K562 (cell line): ENCODE results near the gene CDKN1C. TPM values are rescaled to one million over a fixed set of nuclear protein-coding genes. Genes with fewer than 3 reads are reported as not detected.

Experiments used
- EHMT2 ChIP-seq: fragments of 450-650 bp; IDR thresholded peaks from 2 replicates; pipeline ENCODE4 v1.6.1; 2018; ENCODE audit warnings: antibody characterized with exemption
- ETS1 ChIP-seq: conservative IDR thresholded peaks from 2 replicates; pipeline ENCODE4 v1.6.1; 2011; ENCODE audit warnings: low read depth, mild to moderate bottlenecking, low read length; ENCODE audit not compliant: control insufficient read depth
- HMG20A ChIP-seq: fragments of 450-650 bp; formaldehyde crosslinking; conservative IDR thresholded peaks from 2 replicates; pipeline ENCODE4 v1.4.0; 2020; ENCODE audit warnings: mild to moderate bottlenecking, mixed read lengths
- HSF4 ChIP-seq: fragments of 250-450 bp; sonication (Bioruptor Pico); IDR thresholded peaks from 2 replicates; pipeline ENCODE4 v2.1.2; 2022; ENCODE audit warnings: mild to moderate bottlenecking, moderate library complexity, borderline replicate concordance
- MXD1 ChIP-seq: fragments of 250-450 bp; sonication (Bioruptor Pico); IDR thresholded peaks from 2 replicates; pipeline ENCODE4 v1.8.0; 2021; ENCODE audit warnings: borderline replicate concordance, mild to moderate bottlenecking, moderate library complexity; ENCODE audit not compliant: poor library complexity, severe bottlenecking
- NCOA1 ChIP-seq: fragments of 450-650 bp; IDR thresholded peaks from 2 replicates; pipeline ENCODE4 v1.6.1; 2016; ENCODE audit warnings: low read depth
- TSC22D4 ChIP-seq: fragments of 450-650 bp; IDR thresholded peaks from 2 replicates; pipeline ENCODE4 v1.6.1; 2016; ENCODE audit warnings: missing genetic modification characterization, missing biosample characterization, control low read depth
- ZBED1 ChIP-seq: IDR thresholded peaks from 2 replicates; pipeline ENCODE4 v1.6.1; 2014
- ZBTB40 ChIP-seq, 2 experiments: fragments of 450-650 bp in 1 of 2; sonication (generic) in 1 of 2; formaldehyde crosslinking in 1 of 2; IDR thresholded peaks; 2 replicates each; pipeline versions ENCODE4 v1.7.1 to v1.9.0; 2016 to 2022; ENCODE audit warnings: inconsistent platforms in 1 of 2, mild to moderate bottlenecking in 1 of 2, missing genetic modification reagents in 1 of 2
- ZKSCAN3 ChIP-seq: fragments of 250-450 bp; sonication (Bioruptor Pico); IDR thresholded peaks from 2 replicates; pipeline ENCODE4 v1.4.0; 2020
- ZNF274 ChIP-seq: IDR thresholded peaks from 2 replicates; pipeline ENCODE4 v1.6.1; 2011; ENCODE audit warnings: low read depth, mild to moderate bottlenecking, low read length, moderate library complexity, borderline replicate concordance
- ZNF347 ChIP-seq: fragments of 450-650 bp; formaldehyde crosslinking; IDR thresholded peaks from 2 replicates; pipeline ENCODE4 v1.4.0; 2020; ENCODE audit warnings: low read depth, mild to moderate bottlenecking, moderate library complexity
- ZNF354B ChIP-seq: fragments of 250-450 bp; sonication (Bioruptor Pico); IDR thresholded peaks from 2 replicates; pipeline ENCODE4 v1.4.0; 2020
- ZNF764 ChIP-seq: fragments of 250-450 bp; sonication (Bioruptor Pico); IDR thresholded peaks from 2 replicates; pipeline ENCODE4 v1.4.0; 2020; ENCODE audit warnings: low read depth, mild to moderate bottlenecking, moderate library complexity
- polyA plus RNA-seq, 8 experiments: library from polyadenylated mRNA; depleted of rRNA in 4 of 8; stranded (reverse) in 5 of 8; unstranded in 3 of 8; fragments of >200 nt; fragmentation: Nextera tagmentation in 2 of 8; fragmentation: Illumina TruSeq in 1 of 8; extraction: Ambion mirVana in 2 of 8; extraction: Trizol in 1 of 8; gene quantifications; 2 replicates each; pipeline versions ENCODE4 v1.2.1 to v1.2.3, GENCODE V29; 2011 to 2014; ENCODE audit warnings: inconsistent platforms in 1 of 8, missing spikeins in 1 of 8
- total RNA-seq, 7 experiments: library from RNA; depleted of rRNA in 6 of 7; stranded (reverse); fragments of >200 nt in 6 of 7; fragmentation: Illumina TruSeq in 2 of 7; extraction: Trizol in 2 of 7; gene quantifications; 2 replicates each; pipeline versions ENCODE4 v1.2.1 to v1.2.3, GENCODE V29; 2011 to 2021; ENCODE audit warnings: low replicate concordance in 1 of 7

Gene CDKN1C
- total and polyA plus RNA-seq, 9 of the 15 experiments (the other 6 are each of a cell fraction or from before 2014, with no cell fraction given), result 2.8 to 21.1 (median 9.3) TPM

- TF ChIP-seq ETS1 (no peak), HMG20A (CRISPR knock-in tag) (no peak), TSC22D4 (tag) (no peak), ZBTB40 (IDR thresholded peaks at IDR 0.05) (peak; percentile 93), ZBTB40 (CRISPR knock-in tag; IDR thresholded peaks at IDR 0.05) (no peak), ZNF347 (CRISPR knock-in tag) (no peak), ZBED1 (no peak), MXD1 (CRISPR knock-in tag) (no peak), ZNF274 (no peak), EHMT2 (0 out of 2 replicates have a peak, but pooled peaks have one; percentile 26), HSF4 (CRISPR knock-in tag) (no peak), NCOA1 (no peak), ZKSCAN3 (no peak), ZNF764 (CRISPR knock-in tag) (no peak), ZNF354B (CRISPR knock-in tag) (no peak)
Observed at GRCh38 chr11:2892215-2892966, 6.8 kb upstream of the CDKN1C start (continued).
